HL-60 (cell line): Measurements from ENCODE around the gene GXYLT2.

ENCODE experiments used
- DNase-seq, 2 experiments: peaks; one replicate each; pipeline ENCODE4 v3.0.0-alpha.2; 2010 to 2020; ENCODE audit warnings: low read depth in 1 of 2, low spot score in 1 of 2
- H3K27ac ChIP-seq: fragments of 250-450 bp; sonication (Bioruptor Pico); replicated peaks from 2 replicates; pipeline ENCODE4 v1.5.1; 2020; ENCODE audit warnings: mild to moderate bottlenecking, moderate library complexity
- H3K27me3 ChIP-seq: fragments of 250-450 bp; sonication (Bioruptor Pico); 2 replicates; pipeline ENCODE4 v1.5.1; 2021; ENCODE audit warnings: mild to moderate bottlenecking, moderate library complexity; ENCODE audit not compliant: insufficient read depth, poor library complexity, severe bottlenecking
- H3K4me3 ChIP-seq: replicated peaks from 2 replicates; pipeline ENCODE4 v1.5.1; 2011; ENCODE audit warnings: mild to moderate bottlenecking, control low read depth, low read length; ENCODE audit not compliant: insufficient read depth
- GABPA ChIP-seq: IDR thresholded peaks from 2 replicates; pipeline ENCODE4 v1.6.1; 2012; ENCODE audit warnings: low read depth
- POLR2AphosphoS5 ChIP-seq: IDR thresholded peaks from 2 replicates; pipeline ENCODE4 v1.6.1; 2012; ENCODE audit warnings: low read depth
- REST ChIP-seq: IDR thresholded peaks from 2 replicates; pipeline ENCODE4 v1.6.1; 2012; ENCODE audit warnings: low read depth; ENCODE audit not compliant: insufficient replicate concordance
- SPI1 ChIP-seq: IDR thresholded peaks from 2 replicates; pipeline ENCODE4 v1.6.1; 2012; ENCODE audit warnings: low read depth, mild to moderate bottlenecking, borderline replicate concordance
- TF ChIP-seq, protein P1 (sequence below): IDR thresholded peaks from one replicate; pipeline ENCODE4 v1.5.1; 2011; ENCODE audit warnings: low read length, control low read depth, inconsistent platforms; ENCODE audit not compliant: insufficient read depth

GXYLT2 gene

DNA sequence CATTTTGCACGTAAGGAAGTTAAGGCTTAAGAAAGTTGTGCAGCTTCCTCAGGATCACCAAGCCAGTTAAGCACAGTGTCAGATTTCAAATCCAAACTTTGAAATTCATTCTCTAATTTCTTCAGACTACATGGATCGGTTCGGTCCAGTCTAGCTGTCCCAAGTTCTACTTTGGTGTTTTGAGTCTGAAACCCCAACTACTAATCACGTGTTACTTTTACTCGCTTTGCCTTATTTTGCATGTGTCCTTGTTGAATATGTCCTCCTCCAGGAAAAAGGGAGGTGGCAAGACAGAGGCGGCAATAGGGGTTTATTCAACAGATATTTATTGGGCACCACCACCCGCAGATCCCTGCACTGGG lies 522 bp upstream of the GXYLT2 start:
- no peak for DNase-seq
- Histone ChIP-seq H3K4me3 (peak overlapping the region; percentile 49), H3K27ac (peak overlapping the region; percentile 41), H3K27me3 (no peaks in the 10 kb centered on the region)
- TF ChIP-seq GABPA: no peak
- TF ChIP-seq REST: no peak
- TF ChIP-seq POLR2AphosphoS5: no peak
- TF ChIP-seq, protein P1, sequence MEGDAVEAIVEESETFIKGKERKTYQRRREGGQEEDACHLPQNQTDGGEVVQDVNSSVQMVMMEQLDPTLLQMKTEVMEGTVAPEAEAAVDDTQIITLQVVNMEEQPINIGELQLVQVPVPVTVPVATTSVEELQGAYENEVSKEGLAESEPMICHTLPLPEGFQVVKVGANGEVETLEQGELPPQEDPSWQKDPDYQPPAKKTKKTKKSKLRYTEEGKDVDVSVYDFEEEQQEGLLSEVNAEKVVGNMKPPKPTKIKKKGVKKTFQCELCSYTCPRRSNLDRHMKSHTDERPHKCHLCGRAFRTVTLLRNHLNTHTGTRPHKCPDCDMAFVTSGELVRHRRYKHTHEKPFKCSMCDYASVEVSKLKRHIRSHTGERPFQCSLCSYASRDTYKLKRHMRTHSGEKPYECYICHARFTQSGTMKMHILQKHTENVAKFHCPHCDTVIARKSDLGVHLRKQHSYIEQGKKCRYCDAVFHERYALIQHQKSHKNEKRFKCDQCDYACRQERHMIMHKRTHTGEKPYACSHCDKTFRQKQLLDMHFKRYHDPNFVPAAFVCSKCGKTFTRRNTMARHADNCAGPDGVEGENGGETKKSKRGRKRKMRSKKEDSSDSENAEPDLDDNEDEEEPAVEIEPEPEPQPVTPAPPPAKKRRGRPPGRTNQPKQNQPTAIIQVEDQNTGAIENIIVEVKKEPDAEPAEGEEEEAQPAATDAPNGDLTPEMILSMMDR: no peak
- TF ChIP-seq SPI1: no peak

GRCh38 chr3:72888546-72889309 lies 882 bp downstream of the GXYLT2 start:
- Histone ChIP-seq H3K27ac (peak overlapping the region; percentile 52), H3K27me3 (no peaks in the 10 kb centered on the region), H3K4me3 (peak overlapping the region; percentile 31)
- TF ChIP-seq SPI1: no peak
- TF ChIP-seq POLR2AphosphoS5: no peak
- TF ChIP-seq GABPA: no peak
- TF ChIP-seq, protein P1: no peak
- TF ChIP-seq REST: no peak
- peak in 1 of 2 experiments; percentile 42 for DNase-seq

DNA sequence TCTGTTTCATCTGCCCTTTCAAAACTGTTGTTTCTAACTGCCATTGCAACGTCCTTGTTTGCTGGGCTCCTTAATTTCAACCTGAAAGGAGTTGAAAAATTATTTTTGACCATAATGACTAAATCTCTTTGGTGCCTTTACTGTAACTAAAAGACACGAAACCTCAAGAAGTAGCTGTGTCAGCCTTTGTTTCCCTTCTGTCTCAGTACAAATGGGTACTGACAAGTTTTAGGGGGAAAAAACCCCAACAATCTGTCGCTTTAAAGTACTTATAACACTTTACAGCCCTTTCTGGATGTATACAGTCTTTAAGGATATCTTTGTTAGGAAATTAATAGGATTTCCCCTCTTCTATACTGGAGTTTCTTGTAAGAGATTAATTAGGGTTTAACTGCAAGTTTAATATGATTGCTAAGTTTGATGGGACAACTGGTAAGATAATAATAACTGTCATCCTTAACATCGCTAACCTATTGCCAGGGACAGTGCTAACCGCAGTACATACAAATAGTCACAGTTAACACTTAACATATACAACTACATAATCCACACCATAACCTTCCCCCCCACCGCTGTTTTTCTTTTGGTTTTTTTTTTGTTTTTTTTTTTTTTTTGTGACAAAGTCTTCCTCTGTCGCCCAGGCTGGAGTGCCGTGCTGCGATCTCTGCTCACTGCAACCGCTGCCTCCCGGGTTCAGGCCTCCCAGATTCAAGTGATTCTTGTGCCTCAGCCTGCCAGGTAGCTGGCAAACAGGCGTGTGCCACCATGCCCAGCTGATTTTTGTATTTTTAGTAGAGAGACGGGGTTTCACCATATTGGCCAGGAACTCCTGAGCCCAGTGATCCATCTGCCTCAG lies 1.7 kb downstream of the GXYLT2 start:
- H3K4me3 ChIP-seq: no peak overlapping the region
- DNase-seq: no peak
- TF ChIP-seq SPI1: no peak
- no peaks in the 10 kb centered on the region for H3K27me3 ChIP-seq
- H3K27ac ChIP-seq: peak overlapping the region; percentile 52

DNA sequence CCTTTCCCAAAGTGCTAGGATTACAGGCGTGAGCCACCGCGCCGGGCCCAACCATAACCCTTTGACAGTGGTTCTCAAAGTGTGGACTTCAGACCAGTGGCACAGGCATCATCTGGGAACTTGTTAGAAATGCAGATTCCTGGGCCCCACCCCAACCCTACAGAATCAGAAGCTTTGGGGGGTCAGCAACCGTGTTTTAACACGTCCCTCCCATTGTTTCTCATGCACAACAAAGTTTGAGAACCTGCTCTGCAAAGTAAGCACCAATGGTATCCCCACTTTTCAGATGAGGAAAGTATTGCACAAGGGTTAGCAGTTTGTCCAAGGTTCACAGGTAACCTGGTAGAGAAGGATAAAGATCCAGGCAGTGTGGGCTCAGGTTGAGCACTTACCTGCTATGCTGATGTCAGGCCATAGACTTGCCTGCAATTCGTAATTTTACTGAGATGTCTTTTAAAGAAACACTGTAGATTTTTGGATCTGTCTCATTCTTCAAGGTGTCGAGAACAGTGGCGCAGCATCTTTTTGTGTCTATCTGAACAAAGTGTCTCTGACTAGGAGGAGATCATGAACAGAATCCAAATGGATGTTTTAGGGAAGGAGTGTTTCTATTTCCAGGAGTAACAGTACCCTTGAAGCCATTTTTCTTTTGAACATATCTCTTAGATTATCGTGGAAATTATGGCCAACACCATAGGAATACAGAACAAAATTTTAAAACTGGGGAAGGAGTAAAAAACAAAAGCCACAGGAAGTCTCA lies 2.5 kb downstream of the GXYLT2 start:
- TF ChIP-seq POLR2AphosphoS5 (no peak), GABPA (no peak), REST (no peak), SPI1 (no peak)
- TF ChIP-seq, protein P1: no peak
- no peak overlapping the region for H3K27ac ChIP-seq
- no peak overlapping the region for H3K4me3 ChIP-seq
- DNase-seq: no peak
- no peaks in the 10 kb centered on the region for H3K27me3 ChIP-seq
